Ovary (tissue), 3 donors: ENCODE measurements around the gene LRRC8C.

Source experiments
- POLR2A ChIP-seq: fragments of 450-650 bp; IDR thresholded peaks from one replicate; pipeline ENCODE4 v1.6.1; 2017; ENCODE audit warnings: antibody characterized with exemption, mild to moderate bottlenecking, moderate library complexity
- TF ChIP-seq, protein P1 (sequence below), 3 donors: fragments of 450-650 bp in 2 of 3; fragments of 200-600 bp in 1 of 3; IDR thresholded peaks; one replicate each; pipeline versions ENCODE4 v1.5.1 to v1.8.0; 2016 to 2022; ENCODE audit warnings: antibody characterized with exemption in 3 of 3, mild to moderate bottlenecking in 1 of 3
- donor health status: DM: no; HTN: no; CAD: no.

DNA sequence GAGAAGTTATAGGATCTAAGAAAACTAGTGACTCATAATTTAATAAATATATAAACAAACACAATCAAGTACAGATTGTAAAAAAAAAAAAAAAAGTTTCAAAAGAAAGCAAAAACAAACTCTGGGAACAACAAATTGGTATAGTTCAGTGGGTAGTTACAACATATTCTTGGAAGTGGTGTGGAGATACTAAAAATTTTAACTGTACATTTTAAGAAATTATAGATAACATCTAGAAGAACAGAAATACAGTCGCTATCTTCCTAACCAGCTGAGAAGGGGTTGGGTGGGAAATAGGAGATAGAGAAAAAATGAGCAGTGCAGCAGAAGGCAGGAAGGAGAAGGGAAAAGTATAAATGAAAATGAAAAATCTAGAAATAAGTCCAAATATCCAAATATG, 70.5 kb downstream of the LRRC8C start:
- TF ChIP-seq, protein P1, sequence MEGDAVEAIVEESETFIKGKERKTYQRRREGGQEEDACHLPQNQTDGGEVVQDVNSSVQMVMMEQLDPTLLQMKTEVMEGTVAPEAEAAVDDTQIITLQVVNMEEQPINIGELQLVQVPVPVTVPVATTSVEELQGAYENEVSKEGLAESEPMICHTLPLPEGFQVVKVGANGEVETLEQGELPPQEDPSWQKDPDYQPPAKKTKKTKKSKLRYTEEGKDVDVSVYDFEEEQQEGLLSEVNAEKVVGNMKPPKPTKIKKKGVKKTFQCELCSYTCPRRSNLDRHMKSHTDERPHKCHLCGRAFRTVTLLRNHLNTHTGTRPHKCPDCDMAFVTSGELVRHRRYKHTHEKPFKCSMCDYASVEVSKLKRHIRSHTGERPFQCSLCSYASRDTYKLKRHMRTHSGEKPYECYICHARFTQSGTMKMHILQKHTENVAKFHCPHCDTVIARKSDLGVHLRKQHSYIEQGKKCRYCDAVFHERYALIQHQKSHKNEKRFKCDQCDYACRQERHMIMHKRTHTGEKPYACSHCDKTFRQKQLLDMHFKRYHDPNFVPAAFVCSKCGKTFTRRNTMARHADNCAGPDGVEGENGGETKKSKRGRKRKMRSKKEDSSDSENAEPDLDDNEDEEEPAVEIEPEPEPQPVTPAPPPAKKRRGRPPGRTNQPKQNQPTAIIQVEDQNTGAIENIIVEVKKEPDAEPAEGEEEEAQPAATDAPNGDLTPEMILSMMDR (IDR thresholded peaks at IDR 0.05), result no peak
- no peak for TF ChIP-seq POLR2A
